HTR-8/SVneo (cell line): ENCODE results near the gene POFUT2.
"Not testable (repeated sequence)": the region's sequence is repeated elsewhere in the genome, so short reads cannot be mapped to it uniquely, and the experiment has no call there.

Experiments
- DNase-seq: peaks from one replicate; pipeline ENCODE4 v3.0.0; 2011; ENCODE audit warnings: low spot score, mixed read lengths; ENCODE audit not compliant: insufficient read length
- FAIRE-seq: peaks from 2 replicates; lab custom pipeline; 2011; peaks lifted over from hg19 to GRCh38; lab: Jason Lieb, UNC

POFUT2 gene

DNA sequence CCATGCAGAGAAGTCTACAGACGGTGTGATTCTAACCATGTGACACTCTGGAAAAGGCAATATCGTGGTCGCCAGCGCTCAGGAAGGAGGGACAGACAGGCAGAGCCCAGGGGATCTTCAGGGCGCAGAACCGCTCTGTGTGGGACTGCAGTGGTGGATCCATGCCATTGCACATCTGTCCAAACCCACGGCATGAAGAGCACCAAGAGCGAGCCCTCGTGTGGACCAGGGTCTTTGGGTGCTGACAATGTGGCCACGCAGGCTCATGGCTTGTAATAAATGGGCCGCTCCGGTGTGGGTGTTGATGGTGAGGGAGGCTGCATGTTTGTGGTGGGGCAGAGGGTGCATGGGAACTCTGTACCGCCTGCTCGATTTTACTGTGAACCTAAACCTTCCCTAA, 25.3 kb upstream of the POFUT2 start:
- DNase-seq = no peak
- FAIRE-seq = no peak

- FAIRE-seq = no peak
These were observed 24.6 kb upstream of the POFUT2 start for GRCh38 chr21:45312296-45312695.

DNA sequence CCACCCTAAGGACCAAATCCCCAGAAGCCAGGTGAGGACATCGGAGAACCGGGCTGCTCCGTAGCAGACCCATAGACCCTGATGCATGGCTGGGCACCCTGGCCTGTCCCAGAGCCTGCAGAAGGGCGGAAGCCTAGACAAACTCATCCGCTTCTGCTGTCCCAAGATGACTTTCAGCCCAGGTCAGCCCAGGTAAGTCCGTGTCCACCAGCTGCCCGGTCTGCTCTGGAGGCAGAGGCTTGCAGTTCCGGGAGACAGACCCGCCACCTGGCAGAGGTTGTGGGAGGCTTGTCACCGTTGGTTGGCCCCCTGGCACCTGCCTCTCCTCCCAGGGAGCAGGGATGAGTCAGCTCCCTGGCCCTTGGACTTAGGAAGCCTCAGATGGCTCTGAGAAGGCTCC, 22.8 kb upstream of the POFUT2 start:
- DNase-seq (no peak), FAIRE-seq (no peak)

More at GRCh38 chr21:45312296-45312695, 24.6 kb upstream of the POFUT2 start:
- no peak for DNase-seq

DNA sequence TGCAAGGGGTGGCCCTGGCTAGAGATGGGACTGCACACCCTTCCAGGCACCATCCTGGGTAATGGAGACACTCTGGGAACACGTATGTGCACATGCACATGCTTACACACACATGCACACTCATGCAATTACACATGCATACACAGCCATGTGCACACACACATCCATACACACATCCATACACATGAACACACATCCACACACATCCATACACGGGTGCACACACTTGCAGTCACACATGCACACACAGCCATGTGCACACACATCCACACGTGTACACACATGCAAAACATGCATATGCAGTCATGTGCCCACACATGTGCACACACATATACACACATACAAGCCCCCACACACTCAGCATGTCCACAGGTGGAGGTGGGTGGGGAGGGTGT, 22.3 kb upstream of the POFUT2 start:
- DNase-seq (no peak), FAIRE-seq (peak; percentile 84)

DNA sequence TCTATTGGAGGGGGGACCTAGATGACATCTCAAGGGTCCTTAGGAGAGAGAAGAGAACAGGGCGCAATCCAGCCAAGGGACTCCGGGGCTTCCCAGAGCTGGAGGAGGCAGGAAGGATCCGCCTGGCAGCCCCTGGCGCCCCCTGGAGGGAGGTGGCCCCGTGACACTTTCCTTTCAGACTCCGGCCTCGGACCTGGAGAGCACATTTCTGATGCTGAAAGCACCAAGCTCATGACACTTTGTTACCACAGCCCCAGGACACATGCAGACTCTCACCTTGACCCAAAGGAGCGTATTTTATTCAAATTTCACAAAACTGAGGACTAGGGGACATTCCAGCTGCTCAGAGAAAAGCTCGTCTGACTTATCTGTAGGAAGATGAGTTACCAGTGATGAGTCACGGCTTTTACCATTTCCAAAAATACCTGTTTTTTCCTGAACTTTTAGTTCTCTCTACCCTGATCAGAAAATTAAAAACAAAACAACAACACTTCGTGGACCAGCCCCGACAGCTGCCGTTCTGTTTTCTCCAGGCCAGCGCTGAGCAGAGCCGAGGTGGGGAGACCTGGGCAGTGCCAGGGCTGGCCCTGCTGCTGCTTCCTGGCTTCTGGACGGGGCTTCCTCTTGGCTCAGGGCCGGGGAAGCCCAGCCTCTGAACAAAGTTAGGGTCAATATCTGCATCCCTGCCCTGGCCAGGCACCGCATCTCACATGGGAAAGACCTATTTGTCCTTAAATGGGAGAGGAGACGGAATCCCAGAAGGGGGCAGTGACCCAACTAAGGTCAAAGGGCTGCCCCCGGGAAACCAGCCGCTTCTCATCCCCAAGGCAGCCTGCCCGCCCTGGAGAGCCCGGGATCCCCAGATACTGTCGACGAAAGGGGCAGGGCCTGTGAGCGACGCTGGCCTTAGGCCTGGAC, 21.6 kb upstream of the POFUT2 start:
- peak; percentile 65 for DNase-seq
- no peak for FAIRE-seq

GRCh38 chr21:45308194-45309068, 20.7 kb upstream of the POFUT2 start:
- FAIRE-seq (no peak), DNase-seq (no peak)

DNA sequence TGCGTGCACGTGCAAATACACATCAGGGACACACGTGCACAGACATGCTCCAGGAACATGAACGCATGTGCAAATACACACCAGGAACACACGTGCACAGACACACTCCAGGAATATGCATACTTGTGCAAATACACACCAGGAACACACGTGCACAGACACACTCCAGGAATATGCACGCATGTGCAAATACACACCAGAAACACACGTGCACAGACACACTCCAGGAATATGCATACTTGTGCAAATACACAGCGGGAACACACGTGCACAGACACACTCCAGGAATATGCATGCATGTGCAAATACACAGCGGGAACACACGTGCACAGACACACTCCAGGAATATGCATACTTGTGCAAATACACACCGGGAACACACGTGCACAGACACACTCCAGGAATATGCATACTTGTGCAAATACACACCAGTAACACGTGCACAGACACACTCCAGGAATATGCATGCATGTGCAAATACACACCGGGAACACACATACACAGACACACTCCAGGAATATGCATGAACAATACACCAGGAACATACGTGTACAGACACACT, 20.0 kb upstream of the POFUT2 start:
- peak; percentile 86 for FAIRE-seq
- not testable (repeated sequence) for DNase-seq

GRCh38 chr21:45306832-45307571, 19.3 kb upstream of the POFUT2 start:
- no peak for DNase-seq

DNA sequence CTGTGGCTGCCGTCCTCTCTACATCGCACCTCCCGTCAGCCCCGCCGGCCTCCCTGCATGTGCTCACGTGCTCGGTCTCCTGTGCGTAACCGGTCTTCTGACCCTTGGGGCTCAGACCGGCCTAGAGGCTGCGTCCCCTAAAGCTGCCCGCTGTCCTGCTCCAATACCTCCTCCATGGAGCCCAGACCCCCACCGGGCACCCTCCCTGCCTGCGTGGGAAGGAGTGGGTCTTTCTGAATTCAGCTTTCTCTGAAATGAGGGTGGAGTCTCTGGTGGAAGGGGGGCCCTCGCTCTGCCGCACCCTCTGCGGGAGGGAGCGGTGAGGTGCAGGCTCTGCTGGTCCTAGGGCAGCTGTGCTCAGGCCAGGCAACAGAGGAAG, 18.7 kb upstream of the POFUT2 start:
- no peak for DNase-seq
- no peak for FAIRE-seq

More at GRCh38 chr21:45306832-45307571, 19.3 kb upstream of the POFUT2 start:
- FAIRE-seq = no peak

DNA sequence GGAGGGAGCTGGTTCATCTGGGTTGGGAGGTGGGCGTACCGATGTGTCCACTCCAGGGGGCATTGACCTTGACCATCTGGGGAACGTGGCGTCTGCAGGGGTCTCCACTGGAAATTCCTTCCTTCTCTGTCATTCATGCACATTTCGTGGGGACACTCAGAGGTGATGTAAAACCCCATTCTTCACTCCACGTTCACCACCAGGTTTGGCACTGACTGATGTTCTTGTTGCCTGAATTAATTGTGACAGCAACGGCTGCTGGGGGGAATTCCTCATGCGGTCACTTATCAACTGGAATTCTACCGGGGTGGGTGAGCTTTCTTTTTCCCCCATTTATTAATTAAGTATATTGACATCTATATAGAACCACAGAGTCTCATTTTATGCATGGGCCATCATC, 18.1 kb upstream of the POFUT2 start:
- DNase-seq (no peak), FAIRE-seq (no peak)

- DNase-seq (no peak), FAIRE-seq (no peak)
These were observed 17.2 kb upstream of the POFUT2 start for GRCh38 chr21:45304945-45305344.

DNA sequence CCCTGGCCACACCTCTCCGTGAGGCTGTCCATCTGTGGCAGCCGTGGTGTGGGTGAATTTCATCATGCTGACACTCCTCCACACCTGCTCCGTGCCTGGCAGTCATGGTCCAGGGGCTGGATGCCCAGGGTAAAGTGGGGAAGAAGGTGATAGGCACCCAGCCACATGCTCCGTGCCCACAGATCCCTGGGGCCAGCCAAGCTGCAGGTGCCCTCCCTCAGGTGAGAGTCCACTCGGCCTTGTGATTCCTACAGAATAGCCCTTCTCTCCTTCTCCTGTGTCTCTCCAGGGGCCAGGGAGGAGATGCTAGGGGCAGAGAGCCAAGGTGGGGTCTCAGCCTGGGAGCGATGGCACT, 16.8 kb upstream of the POFUT2 start:
- no peak for DNase-seq

DNA sequence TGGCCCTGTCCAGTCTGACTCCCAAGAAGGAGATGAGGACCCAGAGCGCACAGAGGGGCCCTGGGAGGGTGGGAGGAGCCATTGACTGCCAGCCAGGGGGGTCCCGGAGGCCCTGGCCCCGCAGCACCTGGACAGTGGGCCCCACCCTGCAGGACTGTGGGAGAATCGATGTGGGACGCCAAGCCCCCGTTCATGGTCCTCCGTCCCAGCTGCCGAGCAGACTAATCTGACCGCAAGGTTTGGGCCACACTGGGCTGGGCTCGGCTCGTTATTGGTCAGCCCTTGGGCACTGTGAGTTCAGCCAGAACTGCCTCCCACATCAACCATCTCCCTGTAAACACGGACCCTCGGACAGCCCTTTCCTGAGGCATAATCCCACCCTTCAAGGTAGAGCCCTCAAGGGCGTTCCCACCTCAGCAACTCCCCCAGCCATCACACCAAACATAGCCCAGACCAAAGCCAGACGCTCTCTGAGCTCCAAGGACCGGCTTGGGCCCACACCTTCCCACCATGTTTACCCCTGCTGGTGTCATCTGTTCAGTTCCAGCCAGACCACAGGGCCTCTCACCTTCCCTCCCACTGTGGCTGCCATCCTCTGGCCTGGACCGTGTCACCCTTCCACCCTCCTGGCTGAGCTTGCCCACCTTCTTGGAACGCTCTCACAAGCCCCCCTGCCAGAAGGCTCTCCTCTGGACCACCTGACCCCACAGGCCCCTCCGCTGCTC, 16.2 kb upstream of the POFUT2 start:
- no peak for FAIRE-seq
- DNase-seq = no peak

More for the DNA sequence above, 16.8 kb upstream of the POFUT2 start:
- FAIRE-seq = no peak

DNA sequence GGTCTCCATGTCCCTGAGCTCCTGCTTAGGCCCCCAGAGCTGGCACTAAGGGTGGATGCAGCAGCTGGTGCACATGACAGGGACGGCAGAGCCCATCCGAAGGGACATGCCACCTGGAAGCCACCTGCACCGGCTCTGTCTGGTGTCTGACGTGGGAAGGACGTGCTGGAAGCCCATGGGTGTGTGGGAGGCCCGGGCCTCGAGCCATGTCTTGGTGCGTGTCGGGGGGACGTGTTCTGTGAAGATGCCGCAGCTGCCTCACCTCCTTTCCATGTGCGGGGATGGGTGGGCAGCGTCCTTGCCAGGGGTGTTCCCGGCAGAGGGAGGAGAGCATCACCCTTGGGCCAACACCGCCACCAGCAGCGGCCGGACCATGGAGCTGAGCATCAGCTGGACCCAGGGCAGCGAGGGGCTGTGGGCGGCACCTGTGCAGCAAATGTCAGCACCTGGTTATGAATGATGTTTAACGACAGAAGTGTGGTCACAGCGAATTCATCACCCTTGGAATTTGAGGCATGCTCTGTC, 15.5 kb upstream of the POFUT2 start:
- FAIRE-seq (no peak), DNase-seq (no peak)

DNA sequence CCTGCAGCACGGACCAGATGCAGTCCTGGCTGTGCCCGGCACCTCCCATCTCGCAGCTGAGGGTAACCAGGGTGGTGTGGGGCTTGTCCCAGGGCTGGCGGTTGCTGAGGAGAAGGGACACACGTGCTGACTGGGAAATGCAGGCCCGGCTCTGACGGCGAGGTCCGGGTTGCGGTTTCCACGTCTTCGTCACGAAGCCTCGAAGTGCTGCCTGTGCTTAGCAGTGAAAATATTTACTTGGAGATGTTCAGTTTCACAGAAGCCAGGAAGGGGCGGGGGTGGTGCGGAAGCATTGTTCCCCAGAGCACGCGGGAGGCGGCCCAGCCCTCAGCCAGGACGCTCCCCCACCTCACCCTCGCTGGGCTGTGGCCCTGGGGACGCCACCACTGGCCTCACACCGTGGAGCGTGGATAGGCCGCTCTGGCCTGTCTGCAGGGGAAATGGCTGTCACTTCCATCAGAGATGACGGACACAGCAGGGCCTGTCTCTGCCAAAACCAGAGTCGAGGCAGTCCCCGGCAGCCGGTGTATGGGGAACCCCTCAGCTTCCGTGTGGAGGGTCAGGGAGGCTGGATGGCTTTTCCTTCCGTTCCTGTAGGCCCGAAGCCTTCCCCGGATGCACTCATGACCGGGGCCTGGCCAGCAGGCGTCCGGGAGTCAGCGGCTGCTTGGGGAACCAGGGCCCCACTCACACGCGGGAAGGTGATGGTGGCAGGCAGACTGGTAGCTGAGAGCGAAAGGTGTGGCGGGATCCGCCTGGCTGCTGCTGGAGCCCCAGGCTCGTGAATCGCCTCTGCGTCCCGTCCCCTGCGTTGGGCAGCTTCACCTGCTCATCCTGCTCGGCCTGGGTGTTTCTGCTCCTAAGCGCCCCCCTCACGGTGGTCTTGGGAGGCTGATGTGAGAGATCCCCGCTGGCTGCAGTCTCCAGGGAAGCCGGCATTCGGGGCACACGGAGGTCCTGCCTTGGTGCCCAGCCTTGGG, 14.7 kb upstream of the POFUT2 start:
- DNase-seq (no peak), FAIRE-seq (no peak)

- FAIRE-seq (no peak), DNase-seq (no peak)
These were observed 13.9 kb upstream of the POFUT2 start for GRCh38 chr21:45301521-45302081.

DNA sequence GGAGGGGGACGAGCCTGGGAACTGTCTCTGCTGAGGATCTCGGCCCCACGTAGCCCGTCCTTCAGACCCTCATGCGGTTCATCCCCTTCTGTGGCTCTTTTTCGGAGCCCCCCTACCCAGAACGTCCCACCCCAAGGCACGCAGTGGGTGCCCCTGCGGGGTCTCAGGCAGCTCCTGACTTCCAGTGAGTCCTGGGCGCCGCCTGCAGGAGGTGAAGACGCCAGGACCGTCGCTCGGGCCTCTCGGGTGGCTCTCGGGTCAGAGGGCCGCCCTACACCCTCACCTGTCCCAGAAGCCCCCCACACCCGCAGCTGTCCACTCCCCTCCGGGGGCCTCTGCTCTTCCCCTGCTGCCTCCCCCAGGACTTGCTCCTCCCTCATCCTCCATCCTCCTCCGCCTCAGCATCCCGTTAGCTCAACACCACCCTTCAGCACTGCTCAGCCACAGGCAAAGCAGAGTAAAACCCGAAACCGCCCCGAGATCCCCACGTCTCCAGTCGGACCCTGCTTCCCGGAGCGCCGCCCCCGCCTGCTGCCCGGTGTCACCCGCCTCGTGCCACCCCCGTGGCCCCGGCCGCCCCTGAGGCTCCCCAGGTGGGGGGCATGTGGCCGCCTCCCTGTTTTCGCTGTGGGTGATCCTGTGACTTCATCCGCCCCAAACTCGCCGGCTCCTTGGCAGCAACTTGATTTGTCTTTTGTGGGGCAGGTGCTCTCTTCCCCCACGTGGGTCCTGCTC, 13.3 kb upstream of the POFUT2 start:
- DNase-seq = no peak
- FAIRE-seq = no peak
